Esophagus squamous epithelium (tissue), 5 donors: ENCODE results near the gene SGCD. TPM values are rescaled to one million over a fixed set of nuclear protein-coding genes. Genes with fewer than 3 reads are reported as not detected.

Experiments used
- DNase-seq: peaks from one replicate; lab custom pipeline; 2025; lab: John Stamatoyannopoulos, UW
- H3K27ac ChIP-seq, 4 donors: fragments of 200-600 bp; sonication (generic); one replicate each; pipeline ENCODE4 v1.5.1; 2016 to 2019; ENCODE audit warnings: mild to moderate bottlenecking in 1 of 4
- H3K27me3 ChIP-seq, 4 donors: fragments of 200-600 bp; sonication (generic); 1 replicate in 3 of 4; 2 replicates in 1 of 4; pipeline versions ENCODE4 v1.5.1 to v1.6.0; 2017 to 2021; ENCODE audit warnings: antibody characterized with exemption in 1 of 4
- H3K36me3 ChIP-seq, 3 donors: fragments of 200-600 bp; sonication (generic); one replicate each; pipeline ENCODE4 v1.5.1; 2016 to 2019
- H3K4me1 ChIP-seq, 3 donors: fragments of 200-600 bp; sonication (generic); one replicate each; pipeline ENCODE4 v1.5.1; 2017 to 2019
- H3K4me3 ChIP-seq, 4 donors: fragments of 200-600 bp; sonication (generic); 1 replicate in 3 of 4; 2 replicates in 1 of 4; pipeline ENCODE4 v1.5.1; 2016 to 2019; ENCODE audit warnings: mild to moderate bottlenecking in 2 of 4, moderate library complexity in 1 of 4
- H3K9me3 ChIP-seq, 3 donors: fragments of 200-600 bp; sonication (generic); one replicate each; pipeline ENCODE4 v1.5.1; 2016 to 2019
- CTCF ChIP-seq, 6 experiments: fragments of 450-650 bp in 4 of 6; fragments of 200-600 bp in 2 of 6; sonication (generic) in 2 of 6; IDR thresholded peaks; one replicate each; pipeline ENCODE4 v1.5.1; 2016 to 2019; ENCODE audit warnings: antibody characterized with exemption in 6 of 6, mild to moderate bottlenecking in 4 of 6, moderate library complexity in 4 of 6
- POLR2A ChIP-seq, 4 donors: fragments of 450-650 bp; IDR thresholded peaks; one replicate each; pipeline ENCODE4 v1.6.1; 2017; ENCODE audit warnings: antibody characterized with exemption in 4 of 4, mild to moderate bottlenecking in 4 of 4, moderate library complexity in 3 of 4
- WGBS, 2 donors: methylation state at CpG; one replicate each; pipeline ENCODE4 v1.1.5; 2018; 5-methylcytosine and 5-hydroxymethylcytosine counted together
- intact Hi-C: fragments of 100-400 bp; cut with DNase I; formaldehyde crosslinking; loops from one replicate; pipeline ENCODE4 v1.15.0; 2022
- total RNA-seq, 4 donors: library from RNA; depleted of rRNA; stranded (reverse); fragments of >200 nt; gene quantifications; one replicate each; pipeline ENCODE4 v1.1.0, GENCODE V29; 2016
- donor health status: DM: yes; HTN: yes; CAD: no.

The SGCD gene
- total RNA-seq, 4 donors from 2014 or later, result 0.08 to 4.4 (median 0.64) TPM

- 78% methylated on average over 4 of the region's 4 CpGs for WGBS, 2 donors
- intact Hi-C loops, result no loop called here
- Histone ChIP-seq H3K36me3 (no peaks in the 10 kb centered on the region), H3K4me3 (no peak overlapping the region), H3K9me3 (no peaks in the 10 kb centered on the region), H3K4me1 (no peaks in the 10 kb centered on the region), H3K27me3 (no peaks in the 10 kb centered on the region), H3K27ac (no peak overlapping the region)
- DNase-seq, result no peak
- TF ChIP-seq CTCF (IDR thresholded peaks at IDR 0.05) (no peak), POLR2A (IDR thresholded peaks at IDR 0.05) (no peak)
Measured at GRCh38 chr5:156624686-156625085, 297.7 kb downstream of the SGCD start.

DNA sequence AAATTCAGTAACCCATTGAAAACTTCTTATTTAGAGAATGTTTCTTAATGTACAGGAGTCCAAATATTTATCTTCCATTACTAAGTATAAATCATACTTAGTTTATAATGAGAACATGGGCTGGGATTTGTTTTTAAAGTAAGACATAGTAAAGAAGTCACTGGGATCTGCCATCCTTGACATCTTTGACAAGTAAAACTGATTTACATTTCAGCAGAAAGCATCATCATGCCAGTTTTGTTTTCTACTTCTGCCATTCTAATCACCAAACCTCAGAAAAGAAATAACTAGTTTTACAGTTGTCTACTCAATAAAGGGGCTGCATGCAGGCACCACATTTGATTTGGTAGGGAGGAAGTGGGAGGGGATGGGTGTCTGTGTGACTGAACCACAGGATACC, 301.5 kb downstream of the SGCD start:
- Histone ChIP-seq H3K4me1 (no peaks in the 10 kb centered on the region), H3K4me3 (no peak overlapping the region), H3K36me3 (no peaks in the 10 kb centered on the region), H3K27ac (no peak overlapping the region), H3K9me3 (no peaks in the 10 kb centered on the region), H3K27me3 (no peaks in the 10 kb centered on the region)
- no peak for DNase-seq
- no peak for TF ChIP-seq CTCF (IDR thresholded peaks at IDR 0.05)
- intact Hi-C loops, result no loop called here

DNA sequence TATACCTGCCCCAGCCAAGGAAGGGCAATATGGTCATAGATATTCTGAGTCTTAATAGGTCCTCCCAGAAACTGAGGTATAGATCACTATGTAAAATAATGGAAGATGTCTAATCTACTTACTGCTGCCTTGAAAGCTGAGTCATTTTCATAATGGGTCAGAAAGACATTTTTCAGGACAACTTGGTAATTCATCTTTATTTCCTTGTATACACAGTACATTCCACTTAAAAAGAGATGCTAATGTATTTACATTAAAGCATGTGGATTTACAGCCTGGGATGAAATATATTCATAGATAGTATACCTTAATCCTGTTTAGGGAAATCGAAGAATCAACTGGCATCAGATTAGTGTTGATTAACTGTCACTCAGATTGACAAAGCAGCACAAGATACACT, 304.0 kb downstream of the SGCD start:
- no peak for DNase-seq
- TF ChIP-seq CTCF (IDR thresholded peaks at IDR 0.05) (no peak), POLR2A (IDR thresholded peaks at IDR 0.05) (no peak)
- WGBS, 2 donors, result 58 to 60% methylated on average over 1 of the region's 1 CpG
- intact Hi-C loops, result no loop called here
- no peaks in the 10 kb centered on the region for H3K36me3 ChIP-seq
- no peaks in the 10 kb centered on the region for H3K27me3 ChIP-seq
- no peak overlapping the region for H3K27ac ChIP-seq
- H3K4me1 ChIP-seq, result no peaks in the 10 kb centered on the region
- no peak overlapping the region for H3K4me3 ChIP-seq
- H3K9me3 ChIP-seq, result no peaks in the 10 kb centered on the region

DNA sequence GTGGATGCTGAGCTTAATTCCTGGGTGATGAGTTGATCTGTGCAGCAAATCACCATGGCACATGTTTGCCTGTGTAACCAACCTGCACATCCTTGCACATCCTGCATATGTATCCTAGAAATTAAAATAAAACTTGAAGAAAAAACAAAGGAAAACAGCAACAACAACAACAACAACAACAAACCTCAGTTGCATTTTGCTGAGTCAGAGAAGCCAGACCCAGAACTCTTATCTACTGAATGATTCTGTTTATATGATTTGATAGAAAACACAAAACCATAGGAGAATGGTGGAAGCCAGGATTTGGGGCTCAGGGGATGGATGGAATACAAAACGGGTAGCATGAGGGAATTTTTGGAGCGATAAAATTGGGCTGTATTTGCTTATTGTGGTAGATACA, 307.3 kb downstream of the SGCD start:
- no peak overlapping the region for H3K4me3 ChIP-seq
- intact Hi-C loops, result no loop called here
- DNase-seq, result no peak
- H3K27me3 ChIP-seq, result no peaks in the 10 kb centered on the region
- H3K36me3 ChIP-seq, result no peaks in the 10 kb centered on the region
- no peak overlapping the region for H3K27ac ChIP-seq
- H3K9me3 ChIP-seq, result no peaks in the 10 kb centered on the region
- H3K4me1 ChIP-seq, result no peaks in the 10 kb centered on the region
- 84 to 86% methylated on average over 2 of the region's 2 CpGs for WGBS, 2 donors
- TF ChIP-seq POLR2A (IDR thresholded peaks at IDR 0.05) (no peak), CTCF (IDR thresholded peaks at IDR 0.05) (no peak)

- H3K27me3 ChIP-seq, result no peaks in the 10 kb centered on the region
- H3K9me3 ChIP-seq, result no peaks in the 10 kb centered on the region
- TF ChIP-seq POLR2A (IDR thresholded peaks at IDR 0.05) (no peak), CTCF (IDR thresholded peaks at IDR 0.05) (no peak)
- H3K4me1 ChIP-seq, result no peaks in the 10 kb centered on the region
- DNase-seq, result no peak
- intact Hi-C loops, result no loop called here
- 25 to 30% methylated on average over 3 of the region's 3 CpGs for WGBS, 2 donors
- no peak overlapping the region for H3K4me3 ChIP-seq
- H3K36me3 ChIP-seq, result no peaks in the 10 kb centered on the region
- peak overlapping the region in 2 of 4 donors; percentile 10 to 16 for H3K27ac ChIP-seq
Measured at GRCh38 chr5:156640691-156641241, 313.8 kb downstream of the SGCD start.
